Tibial nerve (tissue), 3 donors: ENCODE data around the gene ATP7A.

Experiments
- POLR2A ChIP-seq, 2 donors: fragments of 450-650 bp; IDR thresholded peaks; one replicate each; pipeline ENCODE4 v1.6.1; 2017; ENCODE audit warnings: antibody characterized with exemption in 2 of 2, mild to moderate bottlenecking in 2 of 2, moderate library complexity in 2 of 2
- TF ChIP-seq, protein P1 (sequence below), 5 experiments: fragments of 200-600 bp in 3 of 5; fragments of 450-650 bp in 2 of 5; sonication (generic) in 3 of 5; IDR thresholded peaks; one replicate each; pipeline ENCODE4 v1.5.1; 2016 to 2019; ENCODE audit warnings: antibody characterized with exemption in 5 of 5, mild to moderate bottlenecking in 3 of 5, moderate library complexity in 2 of 5

DNA sequence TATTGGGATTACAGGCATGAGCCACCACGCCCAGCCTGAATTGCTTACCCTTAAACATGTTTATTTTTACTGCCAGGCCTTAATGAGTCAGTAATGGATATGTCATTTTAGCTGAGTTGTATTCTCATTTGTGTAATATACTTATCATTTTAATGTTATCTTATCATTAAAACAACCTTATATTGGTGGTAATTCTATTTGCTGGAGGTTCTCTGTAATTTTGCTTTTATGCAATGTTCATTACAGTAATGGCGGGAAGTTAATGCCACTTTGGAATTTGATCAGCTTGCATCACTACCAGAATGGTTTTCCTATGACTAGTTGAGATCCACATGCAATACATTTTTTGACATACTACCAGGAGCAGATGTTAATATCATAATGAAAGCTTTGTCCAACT, 65.3 kb downstream of the ATP7A start:
- TF ChIP-seq, protein P1, sequence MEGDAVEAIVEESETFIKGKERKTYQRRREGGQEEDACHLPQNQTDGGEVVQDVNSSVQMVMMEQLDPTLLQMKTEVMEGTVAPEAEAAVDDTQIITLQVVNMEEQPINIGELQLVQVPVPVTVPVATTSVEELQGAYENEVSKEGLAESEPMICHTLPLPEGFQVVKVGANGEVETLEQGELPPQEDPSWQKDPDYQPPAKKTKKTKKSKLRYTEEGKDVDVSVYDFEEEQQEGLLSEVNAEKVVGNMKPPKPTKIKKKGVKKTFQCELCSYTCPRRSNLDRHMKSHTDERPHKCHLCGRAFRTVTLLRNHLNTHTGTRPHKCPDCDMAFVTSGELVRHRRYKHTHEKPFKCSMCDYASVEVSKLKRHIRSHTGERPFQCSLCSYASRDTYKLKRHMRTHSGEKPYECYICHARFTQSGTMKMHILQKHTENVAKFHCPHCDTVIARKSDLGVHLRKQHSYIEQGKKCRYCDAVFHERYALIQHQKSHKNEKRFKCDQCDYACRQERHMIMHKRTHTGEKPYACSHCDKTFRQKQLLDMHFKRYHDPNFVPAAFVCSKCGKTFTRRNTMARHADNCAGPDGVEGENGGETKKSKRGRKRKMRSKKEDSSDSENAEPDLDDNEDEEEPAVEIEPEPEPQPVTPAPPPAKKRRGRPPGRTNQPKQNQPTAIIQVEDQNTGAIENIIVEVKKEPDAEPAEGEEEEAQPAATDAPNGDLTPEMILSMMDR (IDR thresholded peaks at IDR 0.05): no peak
- no peak for TF ChIP-seq POLR2A (IDR thresholded peaks at IDR 0.05)
